HS-27A (cell line): Measurements from ENCODE around the gene SOD3.
A peak's percentile ranks its signal among the peaks of the same experiment; 100 is the strongest.

Experiments used
- DNase-seq: peaks from one replicate; pipeline ENCODE4 v3.0.0-alpha.2; 2012; ENCODE audit warnings: low read depth, missing footprints

SOD3 gene

GRCh38 chr4:24775032-24775605 is 20.3 kb upstream of the SOD3 start:
- no peak for DNase-seq

DNA sequence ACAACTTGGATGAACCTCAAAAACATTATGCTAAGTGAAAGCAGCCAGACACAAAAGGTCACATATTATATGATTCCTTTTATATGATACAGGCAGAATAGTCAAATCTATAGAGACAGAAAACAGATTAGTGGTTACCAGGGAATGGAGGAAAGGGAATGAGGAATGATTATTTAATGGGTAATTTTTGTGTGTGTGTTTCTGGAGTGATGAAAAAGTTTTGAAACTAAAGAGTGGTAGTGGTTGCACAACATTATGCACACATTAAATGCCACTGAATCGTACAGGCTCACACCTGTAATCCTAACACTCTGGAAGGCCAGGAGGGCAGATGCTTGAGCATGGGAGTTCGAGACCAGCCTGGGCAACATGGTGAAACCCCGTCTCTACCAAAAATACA is 19.6 kb upstream of the SOD3 start:
- no peak for DNase-seq

GRCh38 chr4:24777536-24778463 is 17.6 kb upstream of the SOD3 start:
- DNase-seq: no peak

DNA sequence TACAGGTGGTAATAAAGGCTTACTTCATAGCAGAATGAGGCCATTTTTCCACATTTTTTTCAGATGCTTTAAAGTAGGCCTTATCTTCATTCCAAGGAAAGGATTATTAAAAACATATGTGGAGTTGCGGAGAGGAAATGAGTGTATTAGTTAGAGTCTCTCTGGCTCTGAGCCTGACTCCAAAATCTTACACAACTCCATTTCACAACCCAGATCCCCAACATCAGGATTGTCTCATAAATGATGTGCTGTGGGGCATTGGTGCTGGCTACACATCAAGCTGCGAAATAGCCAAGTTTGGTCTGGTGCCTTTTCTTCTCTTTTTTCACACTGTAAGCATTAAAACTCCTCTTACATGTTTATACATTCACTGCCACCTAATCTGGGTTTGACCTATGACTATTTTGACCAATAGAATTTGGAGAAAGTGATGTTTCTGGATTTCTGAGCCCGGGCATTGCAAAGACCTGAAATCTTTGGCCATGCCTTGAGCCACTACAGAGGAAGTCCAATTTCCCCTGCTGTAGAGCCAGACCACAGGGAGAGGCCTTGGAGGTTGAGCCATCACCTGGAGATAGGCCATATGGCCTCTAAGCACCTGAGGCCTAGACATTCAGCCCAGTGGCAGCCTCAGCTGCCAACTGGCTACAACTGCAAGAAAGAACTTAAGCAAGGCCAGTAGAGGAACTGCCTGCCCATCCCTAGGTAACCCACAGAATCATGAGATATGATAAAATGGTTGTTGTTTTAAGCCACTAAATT is 16.7 kb upstream of the SOD3 start:
- DNase-seq: peak; percentile 36

DNA sequence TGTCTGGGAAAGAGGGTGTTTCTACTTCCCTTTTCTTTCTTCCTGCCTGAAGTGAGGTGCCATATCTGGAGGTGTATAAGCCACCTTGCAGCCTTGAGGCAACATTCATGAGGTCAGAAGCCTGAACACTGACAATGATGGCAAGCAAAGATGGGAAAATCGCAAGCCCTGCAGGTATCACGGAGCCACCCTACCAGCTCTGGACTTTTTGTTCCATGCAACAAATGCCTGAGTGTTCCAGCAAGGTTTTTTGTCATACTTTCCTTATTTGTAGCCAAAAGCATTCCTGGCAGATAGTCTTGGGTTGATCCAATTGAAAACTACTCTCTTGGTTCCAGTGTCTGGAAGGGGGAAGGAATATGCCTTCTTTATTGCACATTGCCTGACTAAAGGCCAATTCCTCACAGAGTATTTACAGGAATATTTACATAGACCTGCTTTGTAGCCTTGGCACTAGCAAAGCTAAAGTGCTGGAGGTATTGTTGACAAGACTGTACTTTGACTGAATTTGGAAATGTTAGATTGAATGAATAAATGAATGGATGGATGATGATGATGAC is 14.4 kb upstream of the SOD3 start:
- no peak for DNase-seq

GRCh38 chr4:24781999-24782745 is 13.2 kb upstream of the SOD3 start:
- DNase-seq: no peak

DNA sequence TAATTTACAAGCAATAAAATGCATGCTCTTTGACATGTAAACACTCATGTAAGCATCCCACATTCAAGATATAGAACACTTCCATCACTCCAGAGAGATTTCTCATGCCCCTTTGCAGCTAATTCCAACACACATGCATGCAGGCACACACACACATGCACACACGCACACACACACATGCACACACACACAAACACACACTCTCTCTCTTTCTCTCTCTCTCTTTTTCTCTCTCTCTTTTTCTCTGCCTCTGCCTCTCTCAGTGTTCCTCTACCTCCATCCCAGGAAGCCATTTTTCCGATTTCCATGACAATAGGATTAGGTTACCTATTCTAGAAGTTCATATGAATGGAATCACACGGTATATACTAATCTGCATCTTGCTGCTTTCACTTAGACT is 11.9 kb upstream of the SOD3 start:
- DNase-seq: no peak

DNA sequence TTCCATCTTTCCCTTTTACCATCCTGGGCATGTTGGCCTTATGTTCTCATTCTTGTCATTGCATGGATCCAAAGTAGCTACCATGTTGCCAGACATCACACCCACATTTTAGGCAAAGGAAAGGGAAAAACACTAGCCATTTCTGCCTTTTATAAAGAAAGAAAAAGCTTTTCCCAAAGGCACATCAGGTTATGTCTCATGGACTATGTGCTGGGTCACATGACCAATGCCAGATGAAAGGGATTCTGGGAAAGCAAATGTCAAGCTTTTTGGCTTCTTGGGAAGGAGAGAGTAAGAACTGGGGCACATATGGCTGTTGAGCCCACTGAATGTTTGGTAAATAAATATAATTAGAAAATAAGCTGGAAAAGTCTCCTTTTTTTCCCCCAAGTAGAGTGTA is 4.3 kb upstream of the SOD3 start:
- DNase-seq: no peak

DNA sequence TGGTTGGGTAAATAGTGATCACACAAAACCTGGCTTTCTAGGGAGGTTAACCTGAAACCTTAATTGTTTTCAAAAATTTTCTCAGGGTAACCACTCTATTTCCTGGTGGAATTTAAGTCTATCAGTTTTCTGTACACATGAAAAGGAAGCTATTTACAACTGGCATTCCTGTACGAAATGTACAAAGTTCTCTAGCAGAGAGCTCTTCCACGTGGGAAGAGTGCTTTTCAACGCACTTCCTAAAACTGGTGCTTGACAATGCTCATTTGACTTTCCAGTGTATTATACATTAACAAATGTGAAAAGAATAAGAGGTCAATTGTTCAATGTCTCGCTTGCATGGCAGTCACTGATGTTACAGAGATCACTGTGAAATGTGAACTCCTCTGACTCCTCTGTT is 2.8 kb upstream of the SOD3 start:
- no peak for DNase-seq

DNA sequence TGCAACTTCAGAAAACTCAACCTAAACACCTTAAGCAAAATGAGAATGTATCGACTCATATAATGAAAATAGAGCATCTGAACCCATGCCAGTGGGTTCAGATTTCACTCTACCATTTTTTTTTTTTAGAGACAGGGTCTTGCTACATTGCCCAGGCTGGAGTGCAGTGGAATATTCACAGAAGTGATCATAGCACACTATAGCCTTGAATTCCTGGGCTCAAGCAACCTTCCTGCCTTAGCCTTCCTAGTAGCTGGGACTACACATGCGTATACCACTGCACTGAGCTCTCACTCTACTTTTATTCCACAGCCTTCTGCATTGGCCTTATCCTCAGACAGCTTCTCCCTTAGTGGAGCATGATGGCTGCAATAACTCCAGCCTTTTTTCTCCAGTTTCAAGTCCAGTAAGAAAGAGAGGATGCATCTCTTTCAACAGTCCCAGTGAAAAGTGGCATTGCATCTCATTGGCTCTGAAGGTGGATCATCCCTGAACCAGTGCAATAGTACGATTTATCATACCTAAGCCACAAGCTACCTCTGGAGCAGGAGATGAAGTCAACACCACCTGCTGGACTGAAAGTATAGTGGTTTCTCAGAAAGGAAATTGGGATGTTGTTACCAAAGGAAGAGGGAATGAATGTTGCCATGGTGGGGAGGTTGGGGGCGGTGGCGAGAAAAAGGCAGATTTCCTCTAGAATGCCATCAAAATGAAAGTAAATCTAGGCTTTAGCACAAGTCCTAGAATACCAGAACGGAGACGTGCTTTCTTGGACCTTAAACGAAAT is 2.0 kb upstream of the SOD3 start:
- no peak for DNase-seq

GRCh38 chr4:24794051-24794450 is 1.3 kb upstream of the SOD3 start:
- no peak for DNase-seq

DNA sequence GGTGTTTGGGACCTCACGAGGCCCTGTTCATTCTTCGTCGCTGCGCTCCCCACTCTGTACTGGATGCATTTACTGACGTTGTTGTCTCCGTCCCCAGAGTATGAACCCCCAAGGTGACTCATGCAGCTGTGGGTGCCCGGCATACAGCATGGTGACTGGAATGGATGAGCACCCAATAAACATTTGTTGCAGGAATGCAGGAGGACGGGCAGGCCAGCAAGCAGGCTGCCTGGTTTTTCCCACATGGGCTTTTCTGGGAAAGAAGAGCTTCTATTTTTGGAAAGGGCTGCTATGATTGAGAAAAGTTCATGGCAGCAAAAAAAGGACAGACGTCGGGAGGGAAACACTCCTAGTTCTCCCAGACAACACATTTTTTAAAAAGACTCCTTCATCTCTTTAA is 893 bp upstream of the SOD3 start:
- no peak for DNase-seq

DNA sequence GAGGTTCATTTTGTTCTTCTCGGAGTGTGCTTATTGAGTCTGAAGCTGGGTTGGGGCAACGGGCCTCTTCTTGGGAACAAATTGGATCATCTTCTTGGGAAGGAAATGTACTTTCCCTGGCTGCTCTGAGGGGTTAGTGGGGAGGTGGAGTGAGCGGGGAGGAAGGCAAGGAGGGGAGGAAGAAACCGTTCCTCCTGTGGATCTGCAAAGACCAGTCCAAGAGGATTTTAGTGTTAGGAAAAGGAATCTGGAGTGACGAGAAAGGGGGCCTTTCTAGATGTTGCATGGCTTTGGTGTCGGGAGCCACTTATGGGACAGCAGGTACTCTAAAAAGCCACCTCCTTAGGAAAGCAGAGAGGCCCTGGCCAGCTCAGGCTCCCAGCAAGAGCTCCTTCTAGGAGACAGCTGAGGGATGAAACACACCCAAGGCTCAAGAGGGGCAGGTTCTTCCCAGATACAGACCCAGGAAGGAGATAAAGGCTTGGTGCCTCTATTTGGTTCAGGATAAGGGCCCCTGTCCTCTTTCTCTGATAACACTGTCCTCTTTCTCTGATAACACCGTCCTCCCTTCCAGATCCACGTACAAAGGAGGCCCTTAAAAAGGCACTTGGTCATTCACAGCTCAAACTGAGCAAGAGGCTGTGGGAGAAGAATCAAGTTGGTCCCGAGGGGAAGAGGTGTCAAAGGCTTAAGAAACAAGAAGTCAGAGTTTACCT is 451 bp downstream of the SOD3 start:
- DNase-seq: no peak

DNA sequence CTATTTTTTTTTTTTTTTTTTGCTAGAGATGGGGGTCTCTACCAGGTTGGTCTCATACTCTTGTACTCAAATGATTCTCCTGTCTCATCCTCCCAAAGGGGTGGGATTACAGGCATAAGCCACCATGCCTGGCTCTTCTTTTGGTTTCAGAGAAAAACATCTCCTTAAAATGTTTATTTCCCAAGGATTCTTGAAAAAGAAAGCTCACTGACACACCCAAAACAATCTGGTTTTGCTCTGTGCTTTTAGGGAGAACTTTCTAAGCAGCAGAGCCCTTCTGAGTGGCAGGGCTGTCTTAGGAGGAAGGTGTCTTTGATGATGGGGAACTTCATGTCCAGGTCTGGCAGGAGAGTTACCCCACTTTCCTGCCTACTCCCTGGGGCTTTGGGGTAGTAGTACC is 1.2 kb downstream of the SOD3 start:
- no peak for DNase-seq

DNA sequence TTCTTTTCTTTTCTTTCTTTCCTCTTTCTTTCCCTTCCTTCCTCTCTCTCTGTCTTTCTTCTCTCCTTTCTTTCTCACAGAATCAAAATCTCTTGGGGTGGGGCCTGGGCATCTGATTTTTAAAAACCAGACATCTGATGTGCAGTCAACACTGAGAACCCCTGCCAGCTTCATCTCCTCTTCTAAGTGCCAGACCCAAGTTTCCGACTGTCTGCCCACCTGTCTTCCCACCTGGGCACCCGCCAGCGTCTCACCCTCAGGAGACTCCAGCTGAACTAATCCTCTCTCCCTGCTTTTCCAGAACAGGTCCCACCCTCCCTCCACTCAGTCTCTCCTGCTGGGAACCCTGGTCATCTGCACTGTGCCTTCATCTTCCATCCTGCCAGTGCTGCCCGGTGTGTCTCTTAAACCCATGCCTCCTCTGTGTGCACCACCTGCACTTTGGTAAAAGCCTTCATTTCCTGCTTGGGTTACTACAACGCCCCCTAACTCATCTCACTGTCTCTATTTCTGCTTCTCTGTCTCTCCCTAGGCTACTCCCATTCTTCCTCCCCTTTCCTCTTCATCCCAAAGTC is 2.8 kb downstream of the SOD3 start:
- no peak for DNase-seq

DNA sequence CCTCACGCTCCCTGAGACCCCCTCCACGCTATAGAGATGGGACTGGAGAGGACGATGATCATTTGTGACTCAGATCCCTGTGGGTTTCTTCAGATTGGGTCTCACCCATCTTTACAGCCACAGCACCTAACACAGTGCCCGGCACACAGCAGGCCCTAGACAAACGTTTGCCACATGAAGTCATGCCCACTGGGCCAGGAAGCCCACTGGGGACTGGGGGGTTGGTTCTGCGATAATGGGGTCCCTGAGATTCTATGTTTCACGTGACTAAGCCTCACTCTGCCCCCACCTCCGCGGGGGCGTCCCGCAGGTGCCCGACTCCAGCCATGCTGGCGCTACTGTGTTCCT is 3.8 kb downstream of the SOD3 start:
- DNase-seq: no peak

- no peak for DNase-seq
Measured at GRCh38 chr4:24799544-24800324, 4.4 kb downstream of the SOD3 start.

DNA sequence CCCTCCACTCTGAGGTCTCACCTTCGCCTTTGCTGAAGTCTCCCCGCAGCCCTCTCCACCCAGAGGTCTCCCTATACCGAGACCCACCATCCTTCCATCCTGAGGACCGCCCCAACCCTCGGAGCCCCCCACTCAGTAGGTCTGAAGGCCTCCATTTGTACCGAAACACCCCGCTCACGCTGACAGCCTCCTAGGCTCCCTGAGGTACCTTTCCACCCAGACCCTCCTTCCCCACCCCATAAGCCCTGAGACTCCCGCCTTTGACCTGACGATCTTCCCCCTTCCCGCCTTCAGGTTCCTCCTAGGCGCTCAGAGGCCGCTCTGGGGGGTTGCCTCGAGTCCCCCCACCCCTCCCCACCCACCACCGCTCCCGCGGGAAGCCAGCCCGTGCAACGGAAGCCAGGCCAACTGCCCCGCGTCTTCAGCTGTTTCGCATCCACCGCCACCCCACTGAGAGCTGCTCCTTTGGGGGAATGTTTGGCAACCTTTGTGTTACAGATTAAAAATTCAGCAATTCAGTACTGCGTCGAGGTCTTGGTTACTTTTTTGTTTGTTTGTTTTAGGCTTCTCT is 5.0 kb downstream of the SOD3 start:
- DNase-seq: no peak
